HG03378 (cell line): Measurements from ENCODE around the gene SLC22A5.
"Not testable (repeated sequence)": the region's sequence is repeated elsewhere in the genome, so short reads cannot be mapped to it uniquely, and the experiment has no call there.

ENCODE experiments used
- ATAC-seq: cut with Tn5 transposase; IDR thresholded peaks from one replicate; pipeline ENCODE4 v1.9.1; 2021; ENCODE audit warnings: mild to moderate bottlenecking, moderate library complexity; ENCODE audit not compliant: unreplicated experiment

Gene SLC22A5

DNA sequence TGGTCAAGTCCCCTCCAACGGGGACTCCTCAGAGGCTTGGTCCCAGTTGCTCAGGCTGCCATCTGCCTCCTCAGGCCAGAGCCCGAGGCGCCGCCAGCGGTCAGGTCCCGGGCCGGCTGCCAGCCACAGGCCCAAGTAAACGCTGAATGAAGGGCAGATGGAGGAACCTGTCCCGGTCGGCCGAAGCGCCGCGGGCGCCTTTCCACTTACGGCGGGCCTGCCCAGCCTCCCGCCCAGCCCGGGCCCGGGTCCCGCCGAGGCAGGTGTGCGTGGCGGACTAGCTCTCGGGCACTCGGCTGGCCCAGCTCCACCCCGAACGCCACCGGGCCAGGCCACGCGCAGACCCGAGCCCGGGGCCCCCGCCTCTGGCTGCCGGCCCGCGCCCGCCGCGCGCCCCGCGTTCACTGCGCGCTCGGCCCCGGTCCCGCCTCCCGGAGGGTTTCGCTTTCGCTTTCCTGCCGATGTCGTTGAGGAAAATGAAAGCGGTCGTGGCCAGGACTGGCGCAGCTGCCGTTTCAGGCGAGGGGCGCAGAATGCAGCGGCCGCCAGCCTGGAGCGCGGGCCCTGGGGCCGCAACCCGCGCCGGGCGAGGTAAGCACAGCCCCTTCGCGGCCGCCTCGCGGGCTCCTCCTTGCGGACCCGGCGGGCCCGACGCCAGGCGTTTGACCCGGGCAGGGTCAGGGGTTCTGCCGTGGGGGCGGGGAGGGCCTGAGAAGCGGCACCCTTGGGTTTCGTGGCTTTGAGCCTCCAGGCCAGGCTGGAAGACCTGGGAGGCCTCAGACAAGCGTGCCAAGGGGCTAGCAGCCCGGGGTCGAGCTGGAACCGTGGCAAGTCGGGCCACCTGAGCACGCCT is 41.2 kb downstream of the SLC22A5 start:
- ATAC-seq: peak; percentile 52

DNA sequence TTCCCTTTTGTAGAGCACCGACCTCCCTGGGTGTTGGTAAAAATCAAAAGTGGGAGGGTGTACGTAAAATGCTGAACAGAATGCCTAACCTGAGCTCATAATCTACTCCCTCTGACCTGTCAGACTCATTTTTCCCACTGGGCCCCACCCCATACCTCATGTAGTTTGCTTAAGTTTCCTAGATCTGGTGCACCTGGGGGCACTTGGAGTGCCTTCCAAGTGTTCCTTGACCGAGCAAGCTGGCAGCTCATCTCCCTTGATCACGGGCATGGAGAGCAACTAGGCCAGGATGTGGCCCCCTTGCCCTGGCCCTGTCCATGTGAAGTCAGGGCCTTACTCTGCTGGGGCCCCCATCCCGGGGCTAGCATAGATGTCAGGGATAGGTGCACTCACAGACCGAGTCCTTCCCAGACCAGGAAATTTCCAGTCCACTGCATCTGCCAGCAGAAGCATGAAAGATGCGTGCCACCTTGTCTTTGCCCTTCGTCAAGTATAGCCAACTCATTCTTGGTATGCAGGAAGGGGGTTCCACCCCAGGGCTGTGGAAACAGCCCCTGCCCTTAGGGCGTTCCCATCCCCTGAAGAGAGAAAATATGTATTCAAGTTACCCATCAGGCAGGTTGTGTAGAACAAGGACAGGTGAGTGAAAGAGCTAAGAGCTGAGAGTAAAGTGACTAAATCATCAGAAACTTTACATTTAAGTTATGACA is 41.9 kb downstream of the SLC22A5 start:
- ATAC-seq: peak; percentile 9

DNA sequence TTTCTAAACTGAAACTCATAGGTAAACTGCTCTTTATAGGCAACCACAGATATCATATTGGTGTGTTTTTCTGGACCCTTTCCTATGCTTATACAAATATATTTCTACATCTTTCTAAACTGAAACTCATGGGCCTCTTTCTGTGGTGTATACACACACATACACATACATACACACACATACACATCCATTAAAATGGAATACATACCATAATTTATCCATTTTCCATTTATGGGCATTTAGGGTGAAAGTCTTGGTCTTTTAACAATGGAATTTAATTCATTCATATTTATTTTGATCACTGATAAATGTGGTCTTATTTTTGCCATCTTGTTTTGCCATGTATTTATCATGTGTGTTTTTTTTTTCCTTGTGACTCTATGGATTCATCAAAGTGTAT is 44.1 kb downstream of the SLC22A5 start:
- no peak for ATAC-seq

DNA sequence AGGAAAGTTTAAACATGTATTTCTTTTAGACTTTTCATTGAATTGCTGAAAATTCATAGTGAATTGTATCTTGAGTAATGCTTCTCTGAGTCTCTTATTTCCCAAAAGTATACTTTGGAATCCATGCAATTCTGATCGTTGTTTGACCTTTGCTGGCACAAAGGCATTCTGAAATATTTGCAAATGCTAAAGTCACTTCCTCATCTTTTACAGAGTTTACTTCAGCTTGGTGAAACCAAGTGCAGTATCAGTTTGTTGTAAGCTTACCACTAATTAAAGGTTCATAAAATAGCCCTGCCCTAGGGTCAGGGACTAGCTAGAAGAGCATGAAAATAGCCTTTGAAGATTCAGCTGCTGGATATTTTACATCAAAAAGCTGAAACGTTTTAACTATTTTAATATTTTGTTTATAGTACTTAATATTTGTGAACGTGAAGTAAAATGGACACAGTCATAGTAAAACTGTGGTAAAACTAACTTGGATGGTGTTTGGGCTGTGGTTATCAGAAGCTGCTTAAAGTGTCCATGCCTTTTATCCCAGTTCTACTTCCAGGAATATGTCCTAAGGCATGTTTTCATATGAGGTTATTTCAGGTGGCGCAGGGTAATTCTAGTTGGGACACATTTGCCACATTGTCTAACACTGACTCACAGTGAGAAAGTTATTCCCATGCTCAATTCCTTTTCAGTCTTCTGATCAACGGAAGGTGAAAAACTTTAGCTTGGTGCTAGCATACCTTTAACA is 45.3 kb downstream of the SLC22A5 start:
- ATAC-seq: peak; percentile 24

DNA sequence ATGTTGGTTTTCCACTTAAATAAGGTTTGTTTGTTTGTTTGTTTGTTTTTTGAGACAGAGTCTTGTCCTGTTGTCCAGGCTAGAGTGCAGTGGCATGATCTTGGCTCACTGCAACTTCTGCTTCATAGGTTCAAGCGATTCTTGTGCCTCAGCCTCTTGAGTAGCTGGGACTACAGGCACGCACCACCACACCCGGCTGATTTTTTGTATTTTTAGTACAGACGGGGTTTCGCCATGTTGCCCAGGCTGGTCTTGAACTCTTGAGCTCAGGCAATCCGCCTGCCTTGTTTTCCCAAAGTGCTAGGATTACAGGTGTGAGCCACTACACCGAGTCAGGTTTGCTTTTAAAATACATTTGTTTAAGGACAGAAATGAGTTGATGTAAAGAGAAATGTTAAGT is 46.0 kb downstream of the SLC22A5 start:
- not testable (repeated sequence) for ATAC-seq

DNA sequence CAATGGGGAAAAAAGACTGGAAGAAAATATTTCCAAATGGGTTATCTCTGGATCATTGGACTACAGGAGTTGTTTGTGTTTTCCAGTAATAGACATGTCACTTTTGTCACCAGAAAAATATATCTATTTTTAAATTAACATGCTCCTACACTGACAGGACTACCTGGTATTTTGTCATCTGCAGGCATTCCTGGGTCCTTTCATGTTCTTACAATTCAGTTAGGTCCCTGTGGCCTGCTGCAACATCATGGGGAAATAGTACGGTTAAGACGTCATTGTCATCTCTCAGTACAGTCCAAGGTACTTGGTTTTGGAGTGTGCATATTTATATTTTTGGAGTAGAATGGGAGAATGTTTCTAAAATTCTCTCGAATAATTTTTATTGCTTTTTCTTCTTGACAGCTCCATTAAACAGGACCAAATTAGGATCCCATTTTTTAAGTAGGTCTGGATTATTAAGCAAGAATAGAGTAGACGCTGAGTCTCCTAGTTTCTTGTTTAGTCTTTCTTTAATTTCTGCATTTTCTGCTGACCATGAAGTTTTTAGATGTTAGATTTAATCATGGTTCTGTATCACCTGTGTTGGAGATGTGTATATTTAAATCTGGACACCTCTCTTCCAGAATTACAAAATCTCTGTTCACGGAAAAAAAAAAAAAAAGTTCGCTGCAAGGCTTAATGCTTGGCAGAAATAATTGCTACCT is 46.9 kb downstream of the SLC22A5 start:
- no peak for ATAC-seq

DNA sequence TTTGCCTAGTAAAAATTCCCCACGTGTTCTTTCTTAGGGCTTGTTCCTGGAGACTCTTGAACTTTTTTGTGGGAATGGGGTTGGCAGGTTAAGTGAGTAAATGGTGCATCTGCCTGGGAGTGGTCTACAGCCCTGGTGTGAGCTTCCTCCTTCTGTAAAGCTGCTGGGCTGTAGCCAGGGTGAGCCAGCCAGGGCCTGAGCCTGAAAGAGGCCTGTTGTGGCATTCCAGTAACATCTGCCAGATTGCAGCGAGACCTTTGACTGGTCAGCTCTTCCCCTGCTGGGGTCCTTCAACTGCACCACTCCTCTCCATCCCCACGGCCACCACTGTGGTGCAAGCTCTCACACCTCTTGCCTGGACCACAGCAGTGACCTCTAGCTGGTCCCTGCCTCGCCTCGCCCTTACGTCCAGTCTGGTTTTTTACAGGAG is 47.5 kb downstream of the SLC22A5 start:
- ATAC-seq: no peak

DNA sequence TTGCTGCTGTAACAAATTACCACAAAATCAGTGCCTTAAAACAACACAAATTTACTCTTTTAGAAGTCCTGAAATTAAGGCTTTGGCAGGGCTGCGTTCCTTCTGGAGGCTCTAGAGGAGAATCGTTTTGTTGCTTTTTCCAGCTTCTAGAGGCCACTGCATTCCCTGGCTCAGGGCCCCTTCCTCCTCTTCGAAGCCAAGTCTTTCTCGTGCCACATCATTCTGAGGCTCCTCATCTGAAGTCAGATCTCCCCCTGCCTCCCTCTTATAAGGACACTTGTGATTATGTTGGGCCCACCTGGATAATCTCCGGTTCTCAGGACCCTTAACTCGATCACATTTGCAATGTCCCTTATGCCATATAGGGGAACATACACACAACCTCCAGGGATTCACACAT is 48.0 kb downstream of the SLC22A5 start:
- no peak for ATAC-seq

DNA sequence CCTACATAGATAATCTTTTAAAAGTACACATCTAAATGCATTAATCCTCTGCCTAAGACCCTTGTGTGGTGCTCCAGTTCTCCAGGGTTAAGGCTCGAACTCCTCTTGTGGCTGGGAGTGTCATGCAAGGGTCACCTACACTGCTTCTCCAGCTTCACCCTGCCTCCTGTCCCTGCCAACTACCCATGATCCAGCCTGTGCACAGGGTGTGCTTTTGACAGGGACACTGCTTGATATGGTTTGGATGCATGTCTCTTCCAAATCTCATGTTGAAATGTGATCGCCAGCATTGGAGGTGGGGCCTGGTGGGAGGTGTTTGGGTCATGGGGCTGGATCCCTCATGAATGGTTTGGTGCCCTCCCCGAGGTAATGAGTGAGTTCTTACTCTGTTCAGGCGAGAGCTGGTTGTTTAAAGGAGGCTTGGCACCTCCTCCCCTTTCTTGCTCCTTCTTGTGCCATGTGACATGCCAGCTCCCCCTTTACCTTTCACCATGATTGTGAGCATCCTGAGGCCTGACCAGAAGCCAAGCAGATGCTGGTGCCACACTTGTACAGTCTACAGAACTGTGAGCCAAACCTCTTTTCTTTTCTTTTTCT is 48.5 kb downstream of the SLC22A5 start:
- no peak for ATAC-seq

DNA sequence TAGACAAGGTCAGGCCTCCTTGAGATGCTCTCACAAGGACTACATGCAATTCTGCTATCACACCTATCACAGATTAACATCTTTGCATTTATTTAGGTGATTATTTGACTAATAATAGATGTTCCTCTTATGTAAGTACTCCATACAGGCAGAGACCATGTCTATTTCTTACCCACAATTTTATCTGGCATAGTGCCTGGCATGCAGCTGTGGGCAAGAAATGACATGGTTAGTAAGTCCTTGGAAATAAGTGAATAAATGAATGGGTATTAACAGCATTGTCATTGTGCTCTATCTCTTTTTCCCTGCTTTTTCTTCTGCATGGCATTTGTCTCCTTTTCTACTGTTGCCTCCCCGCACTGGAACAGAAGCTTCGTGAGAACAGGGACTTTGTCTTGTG is 49.4 kb downstream of the SLC22A5 start:
- ATAC-seq: no peak

DNA sequence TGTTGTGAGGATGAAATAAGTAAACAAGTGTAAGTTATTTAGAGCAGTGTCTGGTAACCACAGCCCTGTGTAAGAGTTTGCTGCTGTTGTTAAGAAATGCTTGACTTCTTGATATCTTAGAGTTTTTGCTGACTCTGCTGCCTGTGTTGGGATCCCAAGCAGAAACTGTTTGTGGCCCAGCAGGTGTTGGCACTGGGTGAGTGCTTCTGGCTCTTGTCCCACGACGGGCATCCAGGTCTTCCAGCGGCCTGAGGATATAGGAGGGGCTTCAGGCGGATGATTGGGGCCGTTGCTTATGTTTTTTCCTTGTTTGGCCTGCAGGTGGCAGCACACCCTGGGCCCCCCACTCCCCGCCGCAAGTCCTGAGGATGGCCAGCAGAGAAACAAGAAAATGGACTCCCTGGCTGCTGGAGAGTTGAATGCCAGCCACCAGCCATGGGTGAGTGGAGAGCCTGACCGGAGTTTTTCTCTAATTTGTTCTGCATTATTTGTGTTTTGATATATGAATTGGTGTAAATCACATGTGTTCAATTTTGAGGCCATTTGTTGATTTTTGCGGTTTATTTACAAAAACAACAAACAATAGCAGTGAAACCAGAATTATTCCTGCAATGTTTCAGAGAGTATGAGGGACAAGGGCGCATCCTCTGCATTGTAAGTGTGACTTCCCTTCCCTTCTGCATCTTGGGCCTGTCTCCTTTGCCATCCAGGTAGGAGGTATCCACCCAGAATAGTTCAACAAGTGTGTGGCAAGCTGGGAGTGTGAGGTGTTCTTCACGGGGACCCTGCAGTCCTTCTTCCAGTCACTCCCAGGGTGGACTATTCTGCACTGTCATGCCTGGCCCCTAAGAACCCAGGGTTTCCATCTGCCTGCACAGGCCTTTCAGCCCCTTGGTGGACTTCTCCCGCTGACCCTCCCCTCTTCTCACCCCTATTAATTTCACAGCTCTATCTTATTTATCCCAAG is 50.3 kb downstream of the SLC22A5 start:
- no peak for ATAC-seq

DNA sequence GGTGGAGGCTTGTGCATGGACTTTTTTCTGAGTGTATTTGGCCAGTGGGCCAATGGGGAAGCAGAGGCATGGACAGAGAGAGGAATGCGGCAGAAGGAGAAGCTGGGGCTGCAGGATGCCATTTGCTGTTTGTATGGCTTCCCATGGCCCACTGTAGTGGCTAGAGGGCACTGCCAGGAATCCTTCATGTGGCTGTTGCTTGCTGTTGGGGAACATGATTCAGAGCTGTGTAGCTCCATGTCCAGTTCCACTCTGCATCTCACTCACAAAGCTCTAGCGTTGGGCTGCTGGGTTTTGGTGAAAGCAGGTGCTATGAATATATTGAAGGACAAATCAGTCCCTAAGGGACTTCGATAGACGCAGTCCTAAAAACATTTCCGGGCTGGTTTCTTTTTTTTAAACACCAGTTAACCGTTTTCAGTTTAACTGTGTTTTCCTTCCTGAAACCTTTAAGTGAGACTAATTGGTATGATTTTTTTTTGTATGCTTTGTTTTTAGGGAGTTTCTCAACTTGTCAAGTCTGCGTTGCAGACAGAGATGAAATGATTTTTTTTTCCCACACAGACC is 51.3 kb downstream of the SLC22A5 start:
- peak; percentile 43 for ATAC-seq

DNA sequence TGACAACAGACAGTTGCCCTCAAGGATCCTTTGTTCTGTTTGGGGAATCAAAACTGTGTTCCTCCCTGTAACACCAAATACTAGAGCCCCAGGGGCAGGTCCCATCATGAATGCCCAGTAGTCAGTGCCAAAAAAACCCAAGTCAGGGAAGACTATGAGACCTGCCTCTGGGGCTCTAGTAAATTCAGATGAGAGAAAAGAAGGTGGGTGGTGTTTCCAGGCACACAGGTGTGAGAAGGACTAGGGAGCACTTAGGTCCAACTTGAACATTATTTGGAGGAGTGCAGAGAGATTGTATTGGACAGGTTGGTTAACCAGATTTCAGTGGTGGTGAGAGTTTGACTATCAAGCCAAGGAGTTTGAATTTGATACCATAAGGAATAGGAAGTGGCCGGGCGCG is 52.0 kb downstream of the SLC22A5 start:
- ATAC-seq: no peak

DNA sequence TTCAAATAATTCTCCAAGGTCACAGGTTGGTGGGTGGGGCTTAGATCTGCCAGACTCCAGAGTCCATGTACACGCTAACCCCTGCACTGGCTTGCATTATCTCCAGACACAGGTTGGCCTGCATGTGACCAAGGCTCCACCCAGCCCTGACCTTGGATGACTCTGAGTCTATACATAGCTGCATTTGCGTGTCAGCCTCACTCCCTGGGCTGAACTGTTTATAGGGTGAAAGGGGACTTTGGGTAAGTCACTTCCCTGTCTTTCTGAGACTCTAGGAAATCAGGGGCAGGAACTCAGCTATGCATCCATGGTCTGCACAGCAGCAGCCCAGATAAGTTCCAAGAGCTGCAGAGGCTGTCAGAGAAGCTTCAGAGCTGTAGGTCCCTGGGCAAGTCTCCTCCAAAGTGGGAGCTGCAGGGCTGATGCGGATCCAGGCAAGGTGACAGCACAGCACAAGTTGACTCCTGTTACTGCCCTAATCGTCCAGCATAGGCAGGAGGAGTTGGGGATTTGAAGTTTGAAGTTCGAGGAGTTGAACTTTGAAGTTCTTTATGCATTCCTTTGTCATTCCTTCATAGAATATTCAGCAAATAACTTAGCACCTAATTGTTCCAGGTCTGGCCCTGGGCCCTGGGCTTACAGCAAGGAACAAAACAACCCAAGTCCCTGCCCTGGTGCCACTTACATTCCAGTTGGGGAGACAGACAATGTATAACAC is 53.4 kb downstream of the SLC22A5 start:
- ATAC-seq: peak; percentile 35

DNA sequence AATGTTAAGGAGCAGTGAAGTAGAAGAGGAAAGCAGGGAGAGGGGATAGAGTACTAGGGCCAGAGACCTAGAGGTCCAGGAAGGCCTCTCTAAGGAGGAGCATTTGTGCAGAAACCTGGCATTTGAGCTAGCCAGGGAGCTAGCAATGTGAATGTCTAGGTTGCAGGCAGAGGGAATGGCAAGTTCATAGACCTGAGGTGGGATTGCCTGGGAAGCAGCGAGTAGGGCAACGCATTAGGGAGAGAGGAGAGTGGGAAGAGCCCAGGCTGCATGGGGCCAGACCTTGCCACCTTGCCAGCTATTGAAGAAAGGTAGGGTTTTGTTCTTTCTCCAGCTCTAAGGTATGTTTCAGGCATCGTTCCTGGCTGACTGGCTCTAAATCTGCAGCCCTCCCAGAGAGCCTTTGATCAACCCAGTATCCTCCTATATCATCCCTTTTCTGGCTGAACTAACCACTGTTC is 54.0 kb downstream of the SLC22A5 start:
- ATAC-seq: no peak

DNA sequence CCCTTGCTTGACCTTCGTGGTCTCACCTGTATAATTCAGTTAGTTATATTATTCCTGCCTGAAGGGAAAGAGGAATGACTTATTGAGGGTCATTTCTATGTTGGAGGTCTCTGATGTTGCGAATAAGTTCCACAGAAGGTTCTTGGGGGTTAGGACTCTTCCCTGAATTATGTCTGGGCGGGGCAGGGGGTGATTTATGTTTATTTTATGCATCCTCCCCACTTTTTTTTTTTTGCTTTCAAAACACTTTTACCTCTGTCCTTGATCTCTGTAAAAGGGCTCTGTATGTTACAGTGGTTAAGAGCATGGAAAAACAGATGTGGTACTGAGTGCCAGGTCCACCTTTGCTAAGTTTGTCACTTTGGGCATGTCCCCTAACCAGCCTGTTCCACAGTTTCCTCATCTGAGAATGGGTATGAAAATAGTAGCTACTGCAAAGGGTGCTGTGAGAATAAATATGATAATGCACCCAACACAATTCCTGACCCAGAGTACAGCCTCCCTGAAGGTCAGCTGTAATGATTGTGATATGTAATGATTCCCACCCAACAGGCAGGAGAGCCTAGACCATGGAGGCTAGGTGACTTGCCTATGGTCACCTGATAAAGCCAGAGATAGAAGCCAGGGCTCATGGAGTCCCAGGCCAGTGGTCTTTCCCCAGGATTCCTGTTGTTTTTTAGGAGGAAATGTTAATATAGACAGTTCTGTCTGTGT is 54.8 kb downstream of the SLC22A5 start:
- no peak for ATAC-seq

DNA sequence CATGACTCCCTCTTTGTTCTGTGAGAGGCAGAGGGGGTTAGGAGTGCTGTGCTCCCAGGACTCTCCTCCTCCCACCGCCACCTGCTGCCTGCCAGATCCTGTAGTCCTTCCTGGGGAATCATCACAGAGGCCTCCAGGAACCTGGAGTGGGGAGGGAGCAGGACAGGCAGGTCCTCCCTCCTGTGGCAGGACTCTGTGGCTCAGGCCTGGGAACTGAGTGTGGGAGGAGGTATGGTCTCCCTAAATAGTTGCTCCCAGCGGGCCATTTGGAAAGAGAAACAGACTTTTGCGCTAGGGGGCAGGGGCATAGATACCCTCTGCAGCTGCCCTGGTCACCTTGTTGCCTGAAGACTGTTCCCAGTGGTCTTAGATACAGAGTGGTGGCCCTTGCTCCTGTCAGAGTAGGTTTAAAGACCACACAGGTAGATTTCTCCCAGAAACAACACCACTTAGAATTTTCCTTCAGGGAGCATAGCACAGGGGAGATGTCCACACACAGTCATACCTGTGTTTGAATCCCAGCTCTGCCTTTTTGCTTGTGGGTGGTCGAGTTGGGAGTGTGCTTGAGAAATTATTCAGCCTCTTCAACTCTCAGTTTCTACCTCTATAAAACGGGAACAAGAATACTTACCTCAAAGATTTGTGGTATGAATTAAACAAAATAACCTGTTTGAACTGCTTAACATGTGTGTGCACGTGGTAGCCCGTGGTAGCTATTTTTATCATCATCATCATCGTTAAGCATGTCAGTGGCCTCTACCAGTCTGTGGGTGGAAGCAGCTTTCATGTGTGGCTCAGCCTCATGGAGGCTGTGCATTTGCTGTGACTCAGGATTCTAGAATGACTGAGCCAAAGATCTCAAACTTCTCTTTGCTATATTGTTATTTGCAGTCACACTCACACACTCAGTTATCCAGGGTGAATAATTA is 55.8 kb downstream of the SLC22A5 start:
- ATAC-seq: peak; percentile 59
